GM12865 (cell line): ENCODE measurements around the gene CASR.
A peak's percentile ranks its signal among the peaks of the same experiment; 100 is the strongest.

ENCODE experiments used
- DNase-seq: peaks from one replicate; pipeline ENCODE4 v3.0.0; 2010; ENCODE audit warnings: low read depth
- H3K4me3 ChIP-seq: 2 replicates; pipeline ENCODE4 v1.5.1; 2011; ENCODE audit warnings: mild to moderate bottlenecking, low read depth, low read length, control low read depth
- CTCF ChIP-seq: IDR thresholded peaks from 2 replicates; pipeline ENCODE4 v1.5.1; 2011; ENCODE audit warnings: low read length, control low read depth, low read depth, inconsistent platforms; ENCODE audit not compliant: insufficient read depth; ENCODE audit errors: missing control alignments

Gene CASR

GRCh38 chr3:122265957-122266356, 82.5 kb downstream of the CASR start:
- peak; percentile 29 for DNase-seq

GRCh38 chr3:122268257-122269024, 85.0 kb downstream of the CASR start:
- no peak overlapping the region for H3K4me3 ChIP-seq
- DNase-seq: peak; percentile 74
- no peak for TF ChIP-seq CTCF

More at GRCh38 chr3:122265957-122266356, 82.5 kb downstream of the CASR start:
- no peak for TF ChIP-seq CTCF
- no peak overlapping the region for H3K4me3 ChIP-seq

- TF ChIP-seq CTCF: no peak
- DNase-seq: no peak
- H3K4me3 ChIP-seq: no peak overlapping the region
Observed at GRCh38 chr3:122269045-122269444, 85.6 kb downstream of the CASR start.

- no peak overlapping the region for H3K4me3 ChIP-seq
- DNase-seq: peak; percentile 39
- no peak for TF ChIP-seq CTCF
Observed at GRCh38 chr3:122271246-122271898, 87.9 kb downstream of the CASR start.

GRCh38 chr3:122272879-122273278, 89.4 kb downstream of the CASR start:
- H3K4me3 ChIP-seq: no peak overlapping the region
- DNase-seq: no peak
- no peak for TF ChIP-seq CTCF

- no peak for DNase-seq
- no peak for TF ChIP-seq CTCF
- H3K4me3 ChIP-seq: no peak overlapping the region
Observed at GRCh38 chr3:122273498-122273897, 90.0 kb downstream of the CASR start.
